KOPT-K1 (cell line): ENCODE measurements around the gene FUT8.

Source experiments
- H3K27ac ChIP-seq: fragments of 200-600 bp; sonication (generic); 2 replicates; pipeline ENCODE4 v1.5.1; 2016; ENCODE audit warnings: antibody characterized with exemption, mild to moderate bottlenecking, low read depth, low read length; ENCODE audit not compliant: poor library complexity, severe bottlenecking
- H3K36me3 ChIP-seq: fragments of 200-600 bp; sonication (generic); 2 replicates; pipeline ENCODE4 v1.5.1; 2017; ENCODE audit warnings: antibody characterized with exemption, mild to moderate bottlenecking, low read length, moderate library complexity; ENCODE audit not compliant: insufficient read depth
- H3K9me3 ChIP-seq: fragments of 200-600 bp; sonication (generic); 2 replicates; pipeline ENCODE4 v1.5.1; 2017; ENCODE audit warnings: antibody characterized with exemption, low read length, mild to moderate bottlenecking; ENCODE audit not compliant: insufficient read depth, poor library complexity, severe bottlenecking

Gene FUT8

GRCh38 chr14:65564370-65564769 is 151.8 kb downstream of the FUT8 start:
- Histone ChIP-seq H3K36me3 (peaks cover 59% of the 10 kb centered on the region), H3K9me3 (peaks cover 10% of the 10 kb centered on the region), H3K27ac (no peak overlapping the region)

DNA sequence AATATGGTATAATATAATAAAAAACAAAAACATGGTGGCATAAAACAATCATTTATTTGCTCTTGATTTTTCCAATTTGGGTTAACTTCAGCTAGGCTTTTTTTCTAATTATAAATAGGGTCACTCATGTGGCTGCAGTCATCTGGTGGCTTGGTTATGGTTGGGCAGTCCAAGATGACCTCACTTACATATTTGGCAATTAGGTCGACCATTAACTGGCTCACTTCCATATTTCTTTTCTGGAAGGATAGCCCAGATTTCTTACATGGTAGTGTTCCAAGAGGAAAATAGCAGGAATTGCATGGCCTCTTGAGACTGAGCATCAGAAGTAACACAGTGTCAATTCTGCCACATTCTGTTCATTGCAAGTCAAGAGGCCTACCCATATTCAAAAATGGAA is 153.4 kb downstream of the FUT8 start:
- Histone ChIP-seq H3K36me3 (peaks cover 65% of the 10 kb centered on the region), H3K9me3 (peaks cover 10% of the 10 kb centered on the region), H3K27ac (no peak overlapping the region)

DNA sequence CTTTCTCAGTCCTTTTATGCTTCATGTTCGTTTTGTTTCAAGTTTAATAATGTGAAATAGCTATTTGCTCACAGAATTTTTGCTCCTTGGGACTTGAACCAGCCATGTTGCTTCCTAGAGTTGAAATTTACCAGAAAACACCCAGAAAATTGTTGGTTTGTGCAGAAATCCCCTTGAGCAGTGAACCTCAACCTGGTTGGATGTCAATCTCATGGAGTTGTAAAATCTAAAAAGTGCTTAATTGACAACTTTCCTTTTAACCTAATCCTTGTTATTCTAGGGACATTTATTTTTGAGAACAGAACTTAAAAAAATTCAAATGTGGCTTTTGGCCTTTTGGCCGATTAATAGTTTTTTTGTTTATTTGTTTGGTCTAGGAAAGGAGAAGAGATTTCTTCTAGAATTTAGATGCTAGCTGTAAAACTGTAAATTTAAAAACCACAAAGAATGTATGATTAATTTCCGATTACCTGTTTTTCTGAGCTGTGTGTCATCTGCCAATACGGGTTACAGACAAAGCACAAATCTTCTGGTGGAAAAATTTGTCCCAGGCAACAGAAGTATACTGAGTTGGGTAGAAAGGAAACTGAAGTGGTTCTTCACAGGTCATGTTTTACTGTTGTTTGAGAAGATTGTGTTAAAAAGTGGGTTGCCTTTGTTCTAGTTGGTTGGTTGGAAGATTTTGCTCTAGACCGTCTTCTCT is 154.4 kb downstream of the FUT8 start:
- Histone ChIP-seq H3K9me3 (peaks cover under 1% of the 10 kb centered on the region), H3K27ac (no peak overlapping the region)

DNA sequence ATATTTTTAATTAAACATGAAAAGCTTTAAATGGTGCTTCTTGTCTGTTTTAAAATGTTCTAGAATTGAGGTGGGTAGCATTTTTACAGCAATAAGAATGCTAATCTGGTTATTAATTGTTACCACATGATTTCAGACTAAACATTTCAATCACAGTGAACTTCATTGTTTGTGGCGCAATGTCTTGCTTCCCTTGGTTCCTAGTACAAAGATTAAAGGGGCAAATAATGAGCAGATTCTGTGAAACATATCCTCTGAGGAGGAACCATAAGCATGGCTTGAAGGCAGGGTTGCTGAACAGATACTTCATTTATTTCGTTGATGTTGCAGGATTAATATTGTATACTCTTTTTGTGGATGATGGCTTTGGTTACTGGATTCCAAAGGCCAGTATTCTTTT is 162.1 kb downstream of the FUT8 start:
- Histone ChIP-seq H3K27ac (no peak overlapping the region), H3K36me3 (peaks cover 29% of the 10 kb centered on the region), H3K9me3 (no peaks in the 10 kb centered on the region)

More for the DNA sequence above, 154.4 kb downstream of the FUT8 start:
- H3K36me3 ChIP-seq = peaks cover 61% of the 10 kb centered on the region

GRCh38 chr14:65575389-65575788 is 162.9 kb downstream of the FUT8 start:
- Histone ChIP-seq H3K27ac (no peak overlapping the region), H3K9me3 (no peaks in the 10 kb centered on the region)

DNA sequence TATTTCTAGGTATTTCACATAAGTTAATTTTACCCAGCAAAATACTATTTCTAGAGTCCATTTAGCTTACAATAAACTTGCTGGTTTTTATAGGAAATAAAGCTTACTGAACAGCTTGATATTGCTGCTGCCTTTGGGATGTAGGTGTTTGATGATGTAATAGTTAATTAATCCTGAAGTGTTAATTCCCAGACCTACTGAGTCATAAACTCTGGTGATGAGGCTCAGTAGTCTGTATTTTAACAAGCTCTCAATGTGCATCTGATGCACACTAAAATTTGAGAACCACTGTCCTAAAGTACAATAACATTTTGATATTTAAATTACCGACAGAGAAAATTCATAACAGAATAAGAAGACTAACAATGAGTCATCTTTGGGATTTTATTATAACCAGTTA is 168.4 kb downstream of the FUT8 start:
- no peaks in the 10 kb centered on the region for H3K9me3 ChIP-seq
- 0 out of 2 replicates have a peak, but pooled peaks cover 11% of the 10 kb centered on the region for H3K36me3 ChIP-seq
- H3K27ac ChIP-seq = no peak overlapping the region

More at GRCh38 chr14:65575389-65575788, 162.9 kb downstream of the FUT8 start:
- peaks cover 22% of the 10 kb centered on the region for H3K36me3 ChIP-seq

DNA sequence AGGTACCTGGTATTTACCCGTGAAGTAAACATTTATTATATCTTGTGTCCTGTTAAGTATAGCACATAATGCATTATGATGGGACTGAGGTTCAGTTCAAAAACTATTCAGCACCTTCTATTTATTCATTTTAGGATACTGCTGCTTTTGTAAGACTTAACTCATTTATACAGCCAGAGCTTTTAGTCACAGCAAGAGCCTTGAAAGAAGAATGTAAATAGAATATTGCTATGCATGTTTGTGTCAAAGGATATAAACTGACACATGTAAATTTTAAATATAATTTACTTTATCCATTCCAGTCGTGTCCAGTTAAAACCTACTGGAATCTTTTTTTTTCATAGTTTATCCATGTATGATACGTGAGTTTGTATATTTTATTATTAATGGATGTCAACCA is 168.8 kb downstream of the FUT8 start:
- 0 out of 2 replicates have a peak, but pooled peaks cover 10% of the 10 kb centered on the region for H3K36me3 ChIP-seq
- no peak overlapping the region for H3K27ac ChIP-seq
- H3K9me3 ChIP-seq = no peaks in the 10 kb centered on the region

DNA sequence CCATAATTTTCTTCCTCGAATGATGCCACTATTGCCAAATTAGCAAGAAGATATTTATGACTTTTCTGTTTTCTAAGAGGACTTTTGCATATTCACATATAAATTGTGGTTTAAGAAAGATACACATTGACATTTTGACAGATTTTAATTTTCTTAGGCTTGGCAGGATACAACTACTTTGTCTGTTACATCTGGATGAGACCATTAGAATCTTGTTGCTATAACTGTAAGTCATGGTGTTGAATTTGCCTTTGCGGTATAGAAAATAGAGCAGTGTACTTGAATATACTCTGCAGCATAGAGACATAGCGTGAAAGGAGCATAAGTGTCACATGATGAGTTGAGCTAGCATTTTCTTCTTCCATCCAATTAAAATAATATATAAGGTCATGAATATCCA is 169.3 kb downstream of the FUT8 start:
- Histone ChIP-seq H3K36me3 (0 out of 2 replicates have a peak, but pooled peaks cover 6% of the 10 kb centered on the region), H3K9me3 (no peaks in the 10 kb centered on the region), H3K27ac (no peak overlapping the region)

DNA sequence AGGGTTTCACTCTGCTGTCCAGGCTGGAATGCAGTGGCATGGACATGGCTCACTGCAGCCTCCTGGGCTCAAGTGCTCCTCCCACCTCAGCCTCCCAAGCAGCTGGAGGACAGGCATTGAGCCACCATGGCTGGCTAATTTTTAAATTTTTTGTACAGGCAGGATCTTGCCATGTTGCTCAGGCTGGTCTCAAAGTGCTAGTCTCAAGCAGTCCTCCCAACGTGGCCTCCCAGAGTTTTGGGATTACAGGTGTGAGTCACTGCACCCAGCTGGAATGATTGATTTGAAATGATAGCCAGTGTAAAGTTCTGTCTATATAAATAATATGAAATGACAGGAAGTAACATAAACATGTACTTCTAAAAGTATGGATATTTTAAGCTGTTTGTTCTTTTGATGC is 172.7 kb downstream of the FUT8 start:
- Histone ChIP-seq H3K9me3 (no peaks in the 10 kb centered on the region), H3K36me3 (peaks cover 10% of the 10 kb centered on the region; the same call in 1 of the 2 replicates), H3K27ac (no peak overlapping the region)

GRCh38 chr14:65588426-65589140 is 176.1 kb downstream of the FUT8 start:
- no peak overlapping the region for H3K27ac ChIP-seq
- no peaks in the 10 kb centered on the region for H3K9me3 ChIP-seq
- H3K36me3 ChIP-seq = peaks cover 12% of the 10 kb centered on the region; the same call in 1 of the 2 replicates

DNA sequence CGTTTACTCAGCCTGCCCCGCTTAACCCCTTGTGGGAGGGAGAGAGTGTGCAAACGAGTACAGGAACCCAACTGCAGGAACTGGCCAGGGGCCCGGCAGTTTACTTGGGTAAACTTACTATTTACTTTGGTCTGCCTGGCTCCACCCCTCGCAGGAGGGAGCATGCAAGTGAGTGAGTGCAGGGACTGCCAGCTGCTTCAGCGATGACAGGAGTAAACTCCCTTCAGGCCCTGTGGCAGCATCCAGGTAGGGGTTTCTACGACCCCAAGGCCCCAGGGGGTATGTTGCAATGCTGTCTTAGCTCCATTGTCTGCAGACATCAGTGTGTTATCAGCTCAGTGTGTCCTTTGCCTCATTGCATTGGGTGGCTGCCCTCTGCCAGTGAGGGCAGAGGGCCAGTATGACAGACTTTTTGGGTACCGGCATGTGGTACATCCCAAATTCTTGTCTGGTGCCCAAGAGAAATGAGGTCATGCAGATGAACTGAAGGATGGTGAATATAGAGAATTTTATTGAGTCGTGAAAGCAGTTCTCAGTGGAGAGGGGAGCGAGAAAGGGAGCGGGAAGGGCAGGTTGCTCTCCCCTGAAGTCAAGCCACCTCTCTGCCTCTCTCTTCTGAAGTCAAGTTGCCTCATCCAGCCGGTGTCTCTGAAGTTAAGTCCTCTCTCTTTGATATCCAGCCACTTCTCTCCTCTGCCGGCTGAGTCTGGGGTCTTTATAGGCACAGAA is 181.8 kb downstream of the FUT8 start:
- Histone ChIP-seq H3K27ac (no peak overlapping the region), H3K36me3 (peaks cover 21% of the 10 kb centered on the region), H3K9me3 (peaks cover 15% of the 10 kb centered on the region)

- no peak overlapping the region for H3K27ac ChIP-seq
Measured at GRCh38 chr14:65594882-65595237, 182.3 kb downstream of the FUT8 start.

GRCh38 chr14:65599375-65599774 is 186.8 kb downstream of the FUT8 start:
- H3K9me3 ChIP-seq = peaks cover 7% of the 10 kb centered on the region
- peaks cover 11% of the 10 kb centered on the region for H3K36me3 ChIP-seq
- no peak overlapping the region for H3K27ac ChIP-seq

More at GRCh38 chr14:65594882-65595237, 182.3 kb downstream of the FUT8 start:
- Histone ChIP-seq H3K9me3 (peaks cover 15% of the 10 kb centered on the region), H3K36me3 (peaks cover 19% of the 10 kb centered on the region)

DNA sequence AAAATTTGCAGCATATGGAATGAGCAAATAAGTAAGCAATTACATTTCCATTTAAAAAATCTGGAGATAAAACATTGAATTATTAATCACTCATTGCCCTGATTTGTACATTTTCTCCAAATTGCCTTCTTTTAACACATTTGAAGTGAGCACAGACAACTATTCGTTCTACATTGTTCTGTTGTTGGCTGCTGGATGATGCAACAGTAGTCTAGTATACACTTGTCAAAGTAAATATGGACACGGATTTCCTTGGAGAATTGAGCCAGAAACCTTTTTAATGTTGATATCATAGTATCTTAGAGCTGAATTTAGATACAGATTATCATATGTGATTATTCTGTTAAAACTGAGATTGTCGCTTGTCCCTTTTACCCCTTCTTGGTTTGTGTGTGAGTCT is 188.2 kb downstream of the FUT8 start:
- no peaks in the 10 kb centered on the region for H3K9me3 ChIP-seq
- peaks cover 6% of the 10 kb centered on the region; the same call in 1 of the 2 replicates for H3K36me3 ChIP-seq
- H3K27ac ChIP-seq = no peak overlapping the region

DNA sequence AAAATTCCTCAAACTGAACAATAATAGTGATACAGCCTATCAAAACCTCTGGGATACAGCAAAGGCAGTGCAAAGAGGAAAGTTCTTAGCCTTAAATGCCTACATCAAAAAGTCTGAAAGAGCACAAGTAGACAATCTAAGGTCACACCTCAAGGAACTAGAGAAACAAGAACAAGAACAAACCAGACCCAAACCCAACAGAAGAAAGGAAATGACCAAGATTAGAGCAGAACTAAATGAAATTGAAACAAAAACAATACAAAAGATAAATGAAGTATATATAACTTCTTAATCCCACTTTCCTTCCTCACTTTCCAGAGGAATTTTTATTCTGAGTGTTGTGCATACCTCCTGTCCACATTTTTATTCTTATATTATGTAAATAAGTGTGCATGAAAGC is 192.0 kb downstream of the FUT8 start:
- Histone ChIP-seq H3K9me3 (no peaks in the 10 kb centered on the region), H3K36me3 (peaks cover 6% of the 10 kb centered on the region; the same call in 1 of the 2 replicates), H3K27ac (no peak overlapping the region)
